ENCODE results near the gene TAP2.

DNA sequence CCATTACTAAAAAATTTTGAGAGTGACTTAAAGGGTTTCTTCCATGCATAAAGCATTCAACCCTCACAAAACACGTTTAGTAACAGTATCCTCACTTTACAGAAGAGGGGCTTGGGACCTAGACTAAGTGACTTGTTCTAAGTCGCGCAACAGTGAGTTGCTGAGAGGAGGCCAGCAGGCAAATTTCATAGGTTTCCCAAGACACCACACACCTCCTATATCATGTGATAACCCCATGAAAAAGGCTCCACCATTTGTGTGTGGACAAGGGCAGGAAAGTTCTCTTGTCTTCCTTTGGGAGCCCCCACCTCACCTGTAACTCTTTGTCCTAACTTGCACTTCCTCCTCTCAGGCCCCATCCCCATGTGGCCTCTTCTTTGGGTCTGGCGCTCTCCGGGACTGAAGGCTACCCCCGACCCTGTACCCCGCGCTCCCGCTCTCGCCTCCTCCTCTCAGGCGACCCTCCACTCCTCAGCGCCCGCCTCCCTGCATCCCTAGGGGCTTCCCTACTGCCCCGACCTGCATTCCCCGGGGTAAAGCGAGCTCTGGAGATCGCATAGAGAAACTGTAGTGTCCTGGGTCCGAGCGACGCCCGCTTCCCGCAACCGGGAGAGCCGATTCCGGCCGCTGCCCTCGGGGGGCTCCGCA, 4.9 kb upstream of the TAP2 start:
- TF ChIP-seq, protein P1, sequence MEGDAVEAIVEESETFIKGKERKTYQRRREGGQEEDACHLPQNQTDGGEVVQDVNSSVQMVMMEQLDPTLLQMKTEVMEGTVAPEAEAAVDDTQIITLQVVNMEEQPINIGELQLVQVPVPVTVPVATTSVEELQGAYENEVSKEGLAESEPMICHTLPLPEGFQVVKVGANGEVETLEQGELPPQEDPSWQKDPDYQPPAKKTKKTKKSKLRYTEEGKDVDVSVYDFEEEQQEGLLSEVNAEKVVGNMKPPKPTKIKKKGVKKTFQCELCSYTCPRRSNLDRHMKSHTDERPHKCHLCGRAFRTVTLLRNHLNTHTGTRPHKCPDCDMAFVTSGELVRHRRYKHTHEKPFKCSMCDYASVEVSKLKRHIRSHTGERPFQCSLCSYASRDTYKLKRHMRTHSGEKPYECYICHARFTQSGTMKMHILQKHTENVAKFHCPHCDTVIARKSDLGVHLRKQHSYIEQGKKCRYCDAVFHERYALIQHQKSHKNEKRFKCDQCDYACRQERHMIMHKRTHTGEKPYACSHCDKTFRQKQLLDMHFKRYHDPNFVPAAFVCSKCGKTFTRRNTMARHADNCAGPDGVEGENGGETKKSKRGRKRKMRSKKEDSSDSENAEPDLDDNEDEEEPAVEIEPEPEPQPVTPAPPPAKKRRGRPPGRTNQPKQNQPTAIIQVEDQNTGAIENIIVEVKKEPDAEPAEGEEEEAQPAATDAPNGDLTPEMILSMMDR (IDR thresholded peaks at IDR 0.05; ENCODE audit: low read depth, low read length), result no peak
- no peak for TF ChIP-seq EZH2phosphoT487 (IDR thresholded peaks at IDR 0.05; ENCODE audit: low read depth)
